GM12872 (cell line): ENCODE data around the gene ANKRD42.

ENCODE experiments used
- CTCF ChIP-seq: IDR thresholded peaks from 3 replicates; pipeline ENCODE4 v1.5.1; 2011; ENCODE audit warnings: low read depth, mild to moderate bottlenecking, low read length, moderate library complexity; ENCODE audit not compliant: insufficient read depth

Gene ANKRD42

GRCh38 chr11:83285771-83286528 lies 92.4 kb downstream of the ANKRD42 start, which contains the start of gene CCDC90B:
TSS of gene CCDC90B (minus strand) at chr11:83286367. CDS start at chr11:83285972, 395 bp downstream.
- no peak for TF ChIP-seq CTCF

GRCh38 chr11:83287631-83288030 lies 94.1 kb downstream of the ANKRD42 start:
- TF ChIP-seq CTCF, result no peak

GRCh38 chr11:83292709-83293456 lies 99.4 kb downstream of the ANKRD42 start:
- peak; percentile 84 for TF ChIP-seq CTCF

GRCh38 chr11:83293457-83293774 lies 99.9 kb downstream of the ANKRD42 start:
- TF ChIP-seq CTCF, result no peak

GRCh38 chr11:83294208-83294607 lies 100.7 kb downstream of the ANKRD42 start:
- TF ChIP-seq CTCF, result no peak
